Activated T-cell treated with anti-CD3 and anti-CD28 coated beads, Interleukin-2, amount 50 U/mL, for 72 hours (primary cell): Measurements from ENCODE around the gene HMG20B. TPM values are rescaled to one million over a fixed set of nuclear protein-coding genes. Genes with fewer than 3 reads are reported as not detected.
A peak's percentile ranks its signal among the peaks of the same experiment; 100 is the strongest.

Source experiments
- ATAC-seq, 2 donors: fragments of 150-1000 bp; cut with Tn5 transposase; replicated peaks in 1 of 2; 2 replicates each; pipeline ENCODE4 v1.10.0; 2021; ENCODE audit warnings: moderate library complexity in 2 of 2, mild to moderate bottlenecking in 1 of 2
- DNase-seq, 2 donors: peaks; one replicate each; pipeline ENCODE4 v3.0.0; 2021 to 2022; ENCODE audit warnings: mixed read lengths in 1 of 2
- H3K27ac Mint-ChIP-seq: one replicate; pipeline ENCODE4 v1.8.0; 2022; ENCODE audit warnings: mild to moderate bottlenecking, moderate library complexity, mixed read lengths
- H3K27me3 Mint-ChIP-seq: one replicate; pipeline ENCODE4 v1.8.0; 2022; ENCODE audit warnings: low read depth, mixed read lengths
- H3K36me3 Mint-ChIP-seq, 2 donors: one replicate each; pipeline ENCODE4 v1.8.0; 2022; ENCODE audit warnings: mixed read lengths in 2 of 2, mild to moderate bottlenecking in 1 of 2; ENCODE audit not compliant: insufficient read depth in 2 of 2
- H3K4me1 Mint-ChIP-seq: one replicate; pipeline ENCODE4 v1.8.0; 2022; ENCODE audit warnings: low read depth, mixed read lengths
- H3K4me3 Mint-ChIP-seq, 2 donors: one replicate each; pipeline ENCODE4 v1.8.0; 2022; ENCODE audit warnings: mild to moderate bottlenecking in 2 of 2, mixed read lengths in 2 of 2, moderate library complexity in 2 of 2
- H3K9me3 Mint-ChIP-seq, 2 donors: one replicate each; pipeline ENCODE4 v1.8.0; 2022; ENCODE audit warnings: mixed read lengths in 2 of 2
- total RNA-seq, 2 donors: library from RNA; stranded (reverse); gene quantifications; one replicate each; pipeline ENCODE4 v1.2.3, GENCODE V29; 2022

Gene HMG20B
- total RNA-seq, 2 donors from 2014 or later, result 68.9 to 78.3 TPM

GRCh38 chr19:3606174-3606689 lies 33.5 kb downstream of the HMG20B start:
- H3K27me3 Mint-ChIP-seq, result peaks cover 6% of the 10 kb centered on the region

DNA sequence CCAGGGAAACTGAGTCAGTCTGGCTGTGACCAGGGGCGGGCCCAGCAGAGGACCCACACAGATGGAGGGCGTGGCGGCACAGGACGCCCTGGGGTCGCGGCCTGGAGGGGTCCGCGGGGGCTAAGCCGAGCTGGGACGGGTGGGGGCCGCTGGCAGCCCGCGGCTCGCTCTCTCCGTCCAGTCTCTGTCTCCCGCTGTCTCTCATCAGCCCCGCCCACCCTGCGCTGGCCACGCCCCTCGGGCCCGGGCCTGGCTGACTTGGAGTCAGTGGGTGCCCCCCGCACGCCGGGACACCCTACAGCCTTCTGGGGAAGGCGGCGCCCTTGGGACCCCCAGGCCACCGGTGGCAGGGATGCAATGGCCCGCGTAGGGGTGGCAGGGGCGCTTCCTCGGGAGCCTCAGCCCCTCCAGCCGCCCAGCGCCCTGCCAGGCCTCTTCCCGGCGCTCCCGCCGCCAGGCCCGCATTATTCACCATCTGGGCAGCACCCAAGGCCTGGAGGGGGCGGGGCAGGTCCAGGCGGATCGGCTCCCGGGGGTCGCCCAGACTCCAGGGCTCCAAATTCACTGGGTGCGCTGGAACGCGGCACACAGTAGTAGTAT lies 34.0 kb downstream of the HMG20B start, which contains the start of gene TBXA2R:
Gene TBXA2R, minus strand, starts transcription at position 186 of the 600 bp plus-strand sequence. CDS start 6,241 bp downstream, outside the sequence.
- H3K36me3 Mint-ChIP-seq, result peaks cover 0 to 3% of the 10 kb centered on the region in 2 donors
- no peak within 1 kb of the TSS for H3K27ac Mint-ChIP-seq
- H3K4me3 Mint-ChIP-seq, result peak within 1 kb of the TSS in 1 of 2 donors; percentile 52
- H3K9me3 Mint-ChIP-seq, result no peaks in the 10 kb centered on the region
- ATAC-seq, result peak; percentile 65
- H3K27me3 Mint-ChIP-seq, result peaks cover 6% of the 10 kb centered on the region
- peaks cover 7% of the 10 kb centered on the region for H3K4me1 Mint-ChIP-seq
- peak; percentile 71 to 77 for DNase-seq

More at GRCh38 chr19:3606174-3606689, 33.5 kb downstream of the HMG20B start:
- peaks cover 7% of the 10 kb centered on the region for H3K4me1 Mint-ChIP-seq
- H3K27ac Mint-ChIP-seq, result no peak overlapping the region
- DNase-seq, result peak; percentile 43 to 49
- H3K36me3 Mint-ChIP-seq, result peaks cover 0 to 1% of the 10 kb centered on the region in 2 donors
- peak; percentile 62 to 73 for ATAC-seq
- no peaks in the 10 kb centered on the region for H3K9me3 Mint-ChIP-seq
- no peak overlapping the region for H3K4me3 Mint-ChIP-seq

DNA sequence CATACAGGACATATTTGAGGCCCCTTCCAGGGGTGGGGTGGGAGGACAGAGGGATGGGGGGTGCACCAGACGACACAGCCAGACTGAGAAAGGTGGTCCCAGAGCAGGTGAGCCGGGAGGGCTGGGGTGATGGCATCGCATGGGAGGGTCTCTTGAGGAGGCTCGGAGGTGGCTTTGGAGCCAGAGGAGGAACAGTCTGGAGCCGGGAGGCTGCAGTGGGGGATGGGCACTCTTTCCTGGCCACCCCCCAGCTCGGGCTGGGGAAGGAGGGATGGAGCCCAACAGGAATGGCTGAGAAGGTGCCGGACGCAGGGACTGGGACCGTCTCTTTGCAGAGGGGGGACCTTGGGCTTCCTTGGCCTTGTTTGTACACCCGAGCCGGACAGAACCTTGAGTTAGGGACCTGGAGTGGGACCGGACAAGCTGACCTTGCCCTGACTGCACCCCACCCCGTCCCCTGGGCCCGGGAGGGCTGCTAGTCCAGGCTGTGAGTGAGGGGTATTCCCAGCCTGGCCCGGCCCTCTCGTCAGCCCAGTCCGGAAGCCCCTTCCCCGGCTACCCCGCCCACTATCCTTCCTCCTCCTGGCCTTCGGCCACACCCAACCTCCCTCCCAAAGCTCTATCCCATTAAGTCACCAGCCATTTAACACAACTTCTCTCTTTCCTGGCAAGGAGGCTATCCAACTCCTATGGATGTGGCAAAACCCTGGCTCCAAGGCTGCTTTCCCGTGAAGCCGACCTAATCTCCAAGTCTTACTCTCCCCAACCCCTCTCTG lies 34.7 kb downstream of the HMG20B start:
- ATAC-seq (no peak), DNase-seq (no peak)

DNA sequence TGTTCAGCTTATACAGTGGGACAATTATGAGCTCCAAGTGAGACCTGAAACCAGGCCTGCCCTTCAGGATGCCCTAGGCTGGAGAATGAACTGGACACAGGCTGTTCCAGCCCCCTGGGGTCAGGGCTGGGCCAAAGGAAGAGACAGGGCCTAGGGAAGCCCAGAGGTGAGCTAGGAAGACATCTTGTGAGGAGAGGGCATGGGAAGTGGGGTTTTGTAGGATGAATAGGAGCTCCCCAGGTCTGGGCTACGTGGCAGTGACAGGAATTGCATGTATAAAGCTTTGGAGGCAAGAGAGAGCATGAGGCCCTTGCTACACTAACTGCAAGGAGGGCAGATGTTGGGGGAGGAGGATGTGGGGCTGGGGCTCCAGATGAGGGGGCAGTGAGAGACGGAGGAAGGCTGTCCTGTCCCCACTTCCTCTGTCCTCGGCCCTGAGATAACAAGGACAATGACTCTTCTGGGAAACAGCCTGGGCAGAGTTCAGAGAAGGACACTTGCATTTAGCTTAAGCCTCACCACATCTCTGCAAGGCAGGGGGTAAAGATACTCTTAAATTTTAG lies 35.4 kb downstream of the HMG20B start:
- no peaks in the 10 kb centered on the region for H3K9me3 Mint-ChIP-seq
- ATAC-seq (no peak), DNase-seq (no peak)
- peaks cover 7% of the 10 kb centered on the region for H3K4me1 Mint-ChIP-seq
- H3K27ac Mint-ChIP-seq, result no peak overlapping the region
- peaks cover 0 to 6% of the 10 kb centered on the region in 2 donors for H3K36me3 Mint-ChIP-seq
- peak overlapping the region; percentile 11 to 66 for H3K4me3 Mint-ChIP-seq
- H3K27me3 Mint-ChIP-seq, result peaks cover 6% of the 10 kb centered on the region

More for the DNA sequence above, 34.7 kb downstream of the HMG20B start:
- peaks cover 7% of the 10 kb centered on the region for H3K4me1 Mint-ChIP-seq
- H3K36me3 Mint-ChIP-seq, result peaks cover 0 to 6% of the 10 kb centered on the region in 2 donors
- peaks cover 6% of the 10 kb centered on the region for H3K27me3 Mint-ChIP-seq
- peak overlapping the region; percentile 11 to 66 for H3K4me3 Mint-ChIP-seq
- no peak overlapping the region for H3K27ac Mint-ChIP-seq
- no peaks in the 10 kb centered on the region for H3K9me3 Mint-ChIP-seq

DNA sequence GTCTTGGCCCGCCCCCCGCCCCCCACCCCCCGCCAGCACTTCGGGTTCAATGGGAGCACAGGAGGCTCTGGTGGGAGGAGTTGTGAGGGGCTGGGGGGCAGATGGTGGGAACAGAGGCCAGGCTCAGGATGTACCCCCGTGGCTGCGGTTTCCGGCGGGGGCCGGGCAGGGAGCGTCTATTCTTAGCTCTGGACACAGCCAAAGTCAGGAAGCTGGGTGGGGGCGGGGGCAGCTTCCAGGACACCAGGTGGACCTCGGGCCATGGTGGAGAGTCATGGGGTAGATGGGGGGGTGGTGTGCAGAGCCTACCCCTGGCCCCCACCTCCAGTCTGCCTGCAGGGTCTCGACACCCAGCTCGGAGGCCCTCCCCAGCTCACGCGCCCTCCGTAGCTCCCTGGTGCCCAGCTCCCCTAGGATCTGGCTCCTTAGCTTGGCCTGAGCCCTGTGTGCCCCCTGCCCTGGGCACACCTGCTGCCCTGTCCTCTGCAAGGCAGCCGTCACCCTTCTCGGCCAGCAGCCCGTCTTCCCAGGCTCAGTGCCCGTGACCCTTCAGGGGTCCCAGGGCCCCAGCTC lies 36.1 kb downstream of the HMG20B start:
- Mint-ChIP-seq H3K9me3 (no peaks in the 10 kb centered on the region), H3K4me3 (no peak overlapping the region), H3K27ac (no peak overlapping the region), H3K27me3 (peaks cover 6% of the 10 kb centered on the region), H3K36me3 (peaks cover 0 to 6% of the 10 kb centered on the region in 2 donors), H3K4me1 (peaks cover 7% of the 10 kb centered on the region)
- ATAC-seq (no peak), DNase-seq (no peak)

GRCh38 chr19:3609779-3610719 lies 37.3 kb downstream of the HMG20B start:
- Mint-ChIP-seq H3K4me3 (no peak overlapping the region), H3K27me3 (peaks cover 6% of the 10 kb centered on the region), H3K36me3 (peaks cover 0 to 6% of the 10 kb centered on the region in 2 donors), H3K4me1 (peaks cover 7% of the 10 kb centered on the region), H3K27ac (no peak overlapping the region), H3K9me3 (no peaks in the 10 kb centered on the region)
- ATAC-seq, result no peak
- no peak for DNase-seq

- H3K27me3 Mint-ChIP-seq, result peaks cover 6% of the 10 kb centered on the region
- no peak overlapping the region for H3K27ac Mint-ChIP-seq
- peaks cover 7% of the 10 kb centered on the region for H3K4me1 Mint-ChIP-seq
- ATAC-seq (no peak), DNase-seq (no peak)
- H3K9me3 Mint-ChIP-seq, result no peaks in the 10 kb centered on the region
- no peak overlapping the region for H3K4me3 Mint-ChIP-seq
- peaks cover 0 to 6% of the 10 kb centered on the region in 2 donors for H3K36me3 Mint-ChIP-seq
Measured at GRCh38 chr19:3610745-3611717, 38.3 kb downstream of the HMG20B start.

DNA sequence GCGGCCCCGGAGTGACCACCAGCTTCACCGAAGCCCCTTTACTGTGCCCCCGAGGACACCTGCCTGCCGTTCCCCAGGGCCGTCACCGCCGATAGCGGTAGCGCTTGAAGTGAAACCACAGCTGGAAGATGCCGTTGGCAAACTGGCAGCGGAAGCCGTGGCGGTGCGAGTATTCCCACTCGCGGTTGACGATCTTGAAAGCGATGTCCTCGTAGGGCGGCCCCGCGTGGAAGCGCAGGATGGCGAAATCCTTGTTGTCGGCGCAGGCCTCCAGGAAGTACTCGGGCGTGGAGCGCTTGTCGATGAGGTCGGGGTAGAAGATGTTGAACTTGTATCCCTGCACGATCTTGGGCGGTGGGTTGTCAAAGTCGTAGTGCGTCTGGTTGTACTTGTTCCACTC lies 39.1 kb downstream of the HMG20B start:
- no peaks in the 10 kb centered on the region for H3K9me3 Mint-ChIP-seq
- H3K27me3 Mint-ChIP-seq, result peaks cover 6% of the 10 kb centered on the region
- no peak overlapping the region for H3K4me3 Mint-ChIP-seq
- no peak overlapping the region for H3K27ac Mint-ChIP-seq
- ATAC-seq (no peak), DNase-seq (no peak)
- peaks cover 0 to 6% of the 10 kb centered on the region in 2 donors for H3K36me3 Mint-ChIP-seq
- H3K4me1 Mint-ChIP-seq, result peaks cover 7% of the 10 kb centered on the region

- peaks cover 10% of the 10 kb centered on the region for H3K4me1 Mint-ChIP-seq
Measured at GRCh38 chr19:3612330-3612729, 39.6 kb downstream of the HMG20B start.

GRCh38 chr19:3612901-3613741 lies 40.4 kb downstream of the HMG20B start:
- Mint-ChIP-seq H3K4me1 (peaks cover 13% of the 10 kb centered on the region), H3K4me3 (no peak overlapping the region), H3K36me3 (peaks cover 0 to 7% of the 10 kb centered on the region in 2 donors), H3K27me3 (peaks cover 2% of the 10 kb centered on the region), H3K27ac (no peak overlapping the region), H3K9me3 (no peaks in the 10 kb centered on the region)
- ATAC-seq (no peak), DNase-seq (no peak)

More at GRCh38 chr19:3612330-3612729, 39.6 kb downstream of the HMG20B start:
- no peak overlapping the region for H3K27ac Mint-ChIP-seq
- H3K9me3 Mint-ChIP-seq, result no peaks in the 10 kb centered on the region
- no peak for ATAC-seq
- no peak overlapping the region for H3K4me3 Mint-ChIP-seq
- H3K27me3 Mint-ChIP-seq, result peaks cover 6% of the 10 kb centered on the region
- DNase-seq, result no peak
- H3K36me3 Mint-ChIP-seq, result peaks cover 0 to 7% of the 10 kb centered on the region in 2 donors
